ENCODE results near the gene HAT1. TPM values are rescaled to one million over a fixed set of nuclear protein-coding genes. Genes with fewer than 3 reads are reported as not detected.

Gene HAT1
- total RNA-seq, 3 donors from 2014 or later, result 22.2 to 30.9 (median 30.5) TPM

DNA sequence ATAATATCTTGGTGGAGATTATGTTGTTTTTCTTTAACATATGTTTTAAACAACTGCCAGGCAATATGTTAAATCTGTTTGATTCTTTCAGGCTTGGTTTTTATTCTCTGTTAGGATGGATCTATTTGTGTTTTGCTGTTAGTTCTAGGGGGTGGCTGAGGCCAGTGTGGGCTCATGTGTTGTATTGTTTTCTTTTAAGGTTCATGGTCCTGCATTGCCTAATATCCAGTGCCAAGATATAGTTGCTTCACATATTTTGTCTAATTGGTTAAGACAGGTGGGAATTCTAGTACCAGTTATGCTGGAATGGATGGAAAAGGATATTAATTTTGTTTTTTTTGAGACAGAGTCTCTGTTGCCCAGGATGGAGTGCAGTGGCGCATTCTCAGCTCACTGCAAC is 85.1 kb downstream of the HAT1 start:
- TF ChIP-seq, protein P1, sequence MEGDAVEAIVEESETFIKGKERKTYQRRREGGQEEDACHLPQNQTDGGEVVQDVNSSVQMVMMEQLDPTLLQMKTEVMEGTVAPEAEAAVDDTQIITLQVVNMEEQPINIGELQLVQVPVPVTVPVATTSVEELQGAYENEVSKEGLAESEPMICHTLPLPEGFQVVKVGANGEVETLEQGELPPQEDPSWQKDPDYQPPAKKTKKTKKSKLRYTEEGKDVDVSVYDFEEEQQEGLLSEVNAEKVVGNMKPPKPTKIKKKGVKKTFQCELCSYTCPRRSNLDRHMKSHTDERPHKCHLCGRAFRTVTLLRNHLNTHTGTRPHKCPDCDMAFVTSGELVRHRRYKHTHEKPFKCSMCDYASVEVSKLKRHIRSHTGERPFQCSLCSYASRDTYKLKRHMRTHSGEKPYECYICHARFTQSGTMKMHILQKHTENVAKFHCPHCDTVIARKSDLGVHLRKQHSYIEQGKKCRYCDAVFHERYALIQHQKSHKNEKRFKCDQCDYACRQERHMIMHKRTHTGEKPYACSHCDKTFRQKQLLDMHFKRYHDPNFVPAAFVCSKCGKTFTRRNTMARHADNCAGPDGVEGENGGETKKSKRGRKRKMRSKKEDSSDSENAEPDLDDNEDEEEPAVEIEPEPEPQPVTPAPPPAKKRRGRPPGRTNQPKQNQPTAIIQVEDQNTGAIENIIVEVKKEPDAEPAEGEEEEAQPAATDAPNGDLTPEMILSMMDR (IDR thresholded peaks at IDR 0.05), result no peak
- H3K4me3 ChIP-seq, result no peak overlapping the region
- H3K9me3 ChIP-seq, result no peaks in the 10 kb centered on the region
- ATAC-seq (no peak), DNase-seq (no peak)
- no peaks in the 10 kb centered on the region for H3K36me3 ChIP-seq (ENCODE audit: low read depth)
- no peaks in the 10 kb centered on the region for H3K4me1 ChIP-seq (ENCODE audit: low read depth)
- intact Hi-C loops (cut with DNase I, micrococcal nuclease), result no loop called here

DNA sequence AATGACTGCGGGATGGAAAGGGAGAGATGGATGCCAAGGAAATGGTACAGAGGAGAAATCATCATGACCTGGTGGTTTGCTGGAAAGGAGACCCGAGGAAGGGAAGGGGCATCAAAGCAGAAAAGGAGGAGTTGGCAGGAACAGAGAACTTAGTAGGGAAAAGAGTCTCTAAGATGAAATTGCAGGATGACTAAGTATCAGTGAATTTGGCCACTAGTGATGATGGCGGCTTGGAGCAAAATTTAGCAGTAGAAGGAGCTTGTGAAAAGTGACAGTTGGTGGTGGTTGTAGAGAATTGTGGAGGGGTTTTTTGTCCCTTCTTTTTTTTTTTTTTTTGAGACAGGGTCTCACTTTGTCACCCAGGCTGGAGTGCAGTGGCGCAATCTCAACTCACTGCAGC is 87.6 kb downstream of the HAT1 start:
- Histone ChIP-seq H3K4me1 (ENCODE audit: low read depth) (no peaks in the 10 kb centered on the region), H3K4me3 (no peak overlapping the region), H3K36me3 (ENCODE audit: low read depth) (no peaks in the 10 kb centered on the region), H3K9me3 (no peaks in the 10 kb centered on the region)
- no peak for DNase-seq
- TF ChIP-seq, protein P1 (IDR thresholded peaks at IDR 0.05), result no peak
- intact Hi-C loops (cut with DNase I, micrococcal nuclease), result no loop called here
- ATAC-seq, result no peak

- no peak for ATAC-seq
- intact Hi-C loops (cut with DNase I, micrococcal nuclease), result no loop called here
- Histone ChIP-seq H3K36me3 (ENCODE audit: low read depth) (no peaks in the 10 kb centered on the region), H3K9me3 (no peaks in the 10 kb centered on the region), H3K4me1 (ENCODE audit: low read depth) (no peaks in the 10 kb centered on the region), H3K4me3 (no peak overlapping the region)
- no peak for DNase-seq
- TF ChIP-seq, protein P1 (IDR thresholded peaks at IDR 0.05), result no peak
These were observed 89.7 kb downstream of the HAT1 start for GRCh38 chr2:172011812-172012575.

DNA sequence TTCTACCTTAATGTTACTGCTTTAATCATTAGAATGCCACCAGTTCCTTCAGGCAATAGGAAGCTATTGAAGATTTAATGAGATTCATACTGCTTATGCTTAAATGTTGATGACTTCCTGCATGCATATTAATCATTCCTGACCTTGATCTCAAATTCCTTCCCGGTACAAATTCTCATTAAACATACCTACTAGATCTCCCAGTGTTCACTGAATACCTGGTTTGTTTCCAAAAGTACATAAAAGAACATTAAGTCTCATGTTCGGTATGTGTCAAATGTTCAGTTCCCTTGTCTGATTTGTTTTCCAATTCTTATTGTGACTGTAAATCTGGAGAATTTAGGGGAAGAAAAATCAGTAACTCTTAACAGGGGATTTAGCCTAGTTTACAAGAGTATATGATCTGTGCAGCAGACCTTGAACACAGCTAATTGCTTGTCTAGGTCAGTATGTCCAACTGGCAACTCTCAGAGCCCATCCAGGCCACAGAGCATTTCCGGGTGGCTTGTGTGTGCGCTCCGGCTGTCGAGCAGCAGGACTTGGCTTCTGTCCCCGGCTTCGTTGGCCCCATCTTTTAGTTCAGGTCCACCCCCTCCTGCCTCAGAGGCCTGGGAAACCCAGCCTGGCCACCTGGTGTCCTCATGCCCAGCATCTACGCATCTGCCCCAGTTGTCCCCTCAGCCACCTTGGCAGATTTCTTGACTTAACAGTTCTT is 90.6 kb downstream of the HAT1 start:
- intact Hi-C loops (cut with DNase I, micrococcal nuclease), result no loop called here
- ATAC-seq, result no peak
- TF ChIP-seq, protein P1 (IDR thresholded peaks at IDR 0.05), result no peak
- Histone ChIP-seq H3K4me1 (ENCODE audit: low read depth) (no peaks in the 10 kb centered on the region), H3K4me3 (no peak overlapping the region), H3K36me3 (ENCODE audit: low read depth) (no peaks in the 10 kb centered on the region), H3K9me3 (no peaks in the 10 kb centered on the region)
- no peak for DNase-seq

DNA sequence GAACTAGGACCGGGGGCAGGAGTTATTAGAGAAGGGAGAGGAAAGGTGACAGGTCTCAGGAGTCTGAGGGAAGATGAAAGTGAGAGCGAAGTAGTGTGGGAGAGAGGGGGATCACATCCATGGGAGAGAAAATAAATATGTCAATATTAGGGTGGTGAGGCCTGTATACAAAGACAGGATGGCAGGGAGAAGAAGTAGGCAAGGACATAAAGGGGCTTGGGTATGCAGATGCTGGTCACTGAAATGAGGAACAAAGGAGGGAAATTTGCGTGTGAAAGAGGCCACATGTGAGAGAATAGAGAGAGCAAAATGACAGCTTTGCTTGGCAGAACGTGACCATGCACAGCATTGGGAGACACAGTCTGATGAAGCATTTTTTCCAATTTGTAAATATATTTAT is 91.1 kb downstream of the HAT1 start:
- Histone ChIP-seq H3K4me1 (ENCODE audit: low read depth) (no peaks in the 10 kb centered on the region), H3K4me3 (no peak overlapping the region), H3K36me3 (ENCODE audit: low read depth) (no peaks in the 10 kb centered on the region), H3K9me3 (no peaks in the 10 kb centered on the region)
- TF ChIP-seq, protein P1 (IDR thresholded peaks at IDR 0.05), result no peak
- ATAC-seq, result no peak
- intact Hi-C loops (cut with DNase I, micrococcal nuclease), result no loop called here
- DNase-seq, result no peak
